NCI-H1436 treated with DMSO at 0.1 percent for 48 hours (cell line): ENCODE results near the gene RPL37A.

Source experiments
- DNase-seq: peaks from one replicate; lab custom pipeline; 2025; lab: John Stamatoyannopoulos, UW

Gene RPL37A

DNA sequence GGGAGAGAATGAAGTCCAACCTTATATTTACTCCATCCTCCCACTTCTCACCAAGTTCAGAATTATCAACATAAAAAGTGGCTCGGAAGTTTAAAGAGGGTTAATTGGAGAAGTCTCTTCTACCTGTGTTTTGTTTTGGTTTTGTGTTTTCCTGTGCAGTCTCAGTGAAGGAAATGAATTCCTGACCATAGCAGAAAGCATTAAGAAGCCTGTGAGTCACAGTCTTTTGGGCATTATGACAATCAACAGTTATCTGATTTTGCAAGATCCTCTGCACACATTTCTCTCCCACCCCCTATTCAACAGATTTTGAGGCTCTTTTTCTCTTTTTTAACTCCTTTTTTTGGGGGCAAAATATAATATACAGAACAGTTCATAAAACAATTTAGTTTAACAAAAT is 8.6 kb upstream of the RPL37A start:
- DNase-seq, result no peak

DNA sequence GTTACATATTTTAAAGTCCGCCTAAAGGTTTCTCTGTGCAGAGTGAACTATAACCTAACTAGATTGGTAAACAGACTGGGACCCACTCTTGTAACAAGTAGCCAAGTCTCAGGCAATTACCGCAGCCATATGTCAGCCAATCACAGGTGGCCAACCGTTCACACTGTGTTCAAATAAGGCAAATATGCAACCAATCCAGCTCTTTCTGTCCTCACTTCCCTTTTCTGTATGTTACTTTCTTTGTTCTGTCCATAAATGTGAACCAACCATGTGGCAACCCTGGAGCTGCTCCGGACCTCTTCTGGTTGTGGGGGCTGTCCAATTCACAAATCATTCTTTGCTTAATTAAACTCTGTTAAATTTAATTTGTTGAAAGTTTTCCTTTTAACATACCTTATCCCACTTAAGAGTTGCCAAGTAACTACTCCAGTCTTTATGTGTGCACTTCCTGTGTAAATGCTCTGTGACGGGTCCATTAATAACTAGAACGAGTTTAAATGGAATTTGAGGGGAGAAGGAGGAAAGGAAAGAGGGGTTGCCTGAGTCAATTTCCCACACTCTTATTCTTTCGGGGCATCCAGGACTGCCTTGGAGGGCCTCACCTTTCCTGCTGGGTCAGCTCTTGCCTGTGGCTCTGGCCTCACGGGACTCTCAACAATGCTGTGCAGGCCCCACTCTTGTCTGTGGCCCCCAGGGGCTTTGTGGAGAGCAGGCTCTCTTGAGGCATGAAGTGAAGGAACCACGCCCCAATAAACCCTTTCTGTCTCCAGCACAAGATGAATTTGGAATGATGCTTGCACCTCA is 6.6 kb upstream of the RPL37A start:
- DNase-seq, result no peak

DNA sequence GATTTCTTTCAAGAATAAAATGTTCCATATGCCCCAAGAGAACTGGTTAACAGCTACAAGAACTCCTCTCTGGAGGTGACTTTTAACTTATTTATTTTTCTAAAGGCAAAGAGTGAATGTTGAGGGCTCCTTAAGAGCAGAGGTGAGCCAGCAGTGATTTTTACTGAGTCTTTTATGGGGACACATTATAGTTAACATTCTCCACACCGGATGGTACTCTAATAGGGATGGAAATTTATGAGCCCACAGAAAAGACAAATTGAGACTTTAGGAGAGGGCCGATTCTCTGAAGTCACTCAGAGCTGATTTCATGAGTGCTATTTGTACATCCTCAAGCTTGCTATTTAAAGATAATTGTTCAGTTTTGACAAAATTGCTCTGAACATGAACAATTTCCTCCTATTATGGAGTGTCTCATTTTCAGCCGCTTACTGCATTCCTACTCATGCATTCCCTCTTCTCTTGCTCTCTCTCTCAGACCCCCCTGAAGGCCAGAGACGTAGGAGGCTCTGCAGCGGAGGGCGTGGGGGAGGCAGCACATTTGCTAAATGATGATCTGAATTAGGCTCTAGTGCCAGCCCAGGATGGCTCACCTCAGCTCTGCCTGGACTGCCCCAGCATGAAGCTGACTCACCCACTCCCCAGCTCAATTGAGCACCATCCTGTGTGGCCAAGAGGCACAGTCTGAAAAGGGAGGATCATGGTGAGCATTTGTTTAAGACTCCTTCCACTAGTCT is 5.9 kb upstream of the RPL37A start:
- peak; percentile 21 for DNase-seq

DNA sequence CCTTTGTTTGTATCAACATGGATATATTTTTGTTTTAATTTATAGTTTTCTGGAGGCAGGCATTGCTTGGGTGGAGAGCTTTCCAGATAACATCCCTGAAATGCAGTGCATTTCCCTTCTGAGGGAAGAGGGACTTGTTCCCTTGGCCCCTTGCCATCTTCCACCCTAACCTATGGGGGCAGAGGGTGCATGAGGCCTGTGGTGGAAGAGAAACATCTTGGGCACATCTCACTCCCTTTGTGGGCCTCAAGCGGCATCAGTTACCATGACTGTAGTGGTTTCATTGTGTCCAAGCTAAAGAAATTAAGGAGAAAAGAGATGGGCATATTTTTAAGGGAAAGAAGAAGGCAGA is 5.3 kb upstream of the RPL37A start:
- DNase-seq, result no peak

DNA sequence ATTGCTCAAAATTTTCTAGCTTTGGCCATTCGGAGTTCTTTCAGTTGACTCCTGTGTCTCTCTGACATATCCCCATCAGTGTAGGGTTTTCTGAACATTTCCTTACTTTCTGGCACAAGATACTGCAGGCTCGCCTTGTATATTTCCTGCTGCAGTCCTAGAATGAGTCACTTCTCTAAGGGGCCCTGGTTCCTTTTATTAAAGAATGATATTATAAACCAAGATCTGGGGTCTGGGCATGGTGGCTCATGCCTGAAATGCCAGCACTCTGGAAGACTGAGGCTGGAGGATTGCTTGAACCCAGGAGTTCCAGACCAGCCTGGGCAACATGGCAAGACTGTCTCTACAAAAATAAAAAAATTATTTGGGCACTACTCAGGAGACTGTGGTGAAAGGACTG is 3.0 kb upstream of the RPL37A start:
- no peak for DNase-seq

DNA sequence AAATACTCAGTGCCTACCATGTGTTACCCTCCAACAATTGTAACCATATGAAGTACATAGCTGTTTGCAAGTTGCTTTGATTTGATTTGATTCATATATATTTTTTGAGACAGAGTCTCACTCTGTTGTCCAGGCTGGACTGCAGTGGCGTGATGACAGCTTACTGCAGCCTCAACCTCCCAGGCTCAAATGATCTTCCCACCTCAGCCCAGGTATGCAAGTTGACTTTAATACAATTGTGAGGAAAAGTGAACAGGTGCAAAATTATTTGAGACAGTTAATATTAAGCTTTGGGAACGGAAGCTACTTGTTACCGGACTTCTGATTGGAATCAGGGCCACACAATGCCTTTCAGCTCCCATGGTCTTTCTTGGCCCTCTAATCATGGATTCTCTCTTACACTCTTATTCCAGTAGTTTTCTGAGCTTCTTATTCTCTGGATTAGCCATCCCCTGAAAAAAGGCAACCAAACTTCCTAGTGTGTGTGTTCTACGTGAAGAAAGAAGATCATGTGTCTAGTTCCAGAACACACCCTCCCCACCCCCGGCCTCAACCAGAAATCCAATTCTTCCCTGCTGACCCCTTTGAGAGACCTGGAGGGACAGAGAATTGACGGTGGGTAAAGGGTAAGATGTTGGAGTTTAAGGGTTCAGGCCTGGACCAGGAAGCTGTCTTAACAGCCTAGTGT is 1.1 kb upstream of the RPL37A start:
- no peak for DNase-seq

DNA sequence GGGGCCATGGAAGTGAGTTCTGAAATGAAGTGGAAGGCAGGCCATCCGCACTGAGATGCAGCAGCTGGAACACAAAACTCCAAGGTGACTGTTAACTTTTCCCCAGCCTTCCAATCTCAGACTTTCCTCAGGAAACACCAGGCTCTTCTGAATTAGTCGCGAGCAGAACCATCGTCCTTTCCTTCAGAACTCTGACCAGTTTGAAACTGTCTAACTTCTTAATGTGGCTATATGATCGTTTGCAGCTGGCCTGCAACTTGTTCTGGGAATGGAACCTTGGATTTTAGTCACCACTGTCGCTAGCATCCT is 620 bp upstream of the RPL37A start:
- no peak for DNase-seq

DNA sequence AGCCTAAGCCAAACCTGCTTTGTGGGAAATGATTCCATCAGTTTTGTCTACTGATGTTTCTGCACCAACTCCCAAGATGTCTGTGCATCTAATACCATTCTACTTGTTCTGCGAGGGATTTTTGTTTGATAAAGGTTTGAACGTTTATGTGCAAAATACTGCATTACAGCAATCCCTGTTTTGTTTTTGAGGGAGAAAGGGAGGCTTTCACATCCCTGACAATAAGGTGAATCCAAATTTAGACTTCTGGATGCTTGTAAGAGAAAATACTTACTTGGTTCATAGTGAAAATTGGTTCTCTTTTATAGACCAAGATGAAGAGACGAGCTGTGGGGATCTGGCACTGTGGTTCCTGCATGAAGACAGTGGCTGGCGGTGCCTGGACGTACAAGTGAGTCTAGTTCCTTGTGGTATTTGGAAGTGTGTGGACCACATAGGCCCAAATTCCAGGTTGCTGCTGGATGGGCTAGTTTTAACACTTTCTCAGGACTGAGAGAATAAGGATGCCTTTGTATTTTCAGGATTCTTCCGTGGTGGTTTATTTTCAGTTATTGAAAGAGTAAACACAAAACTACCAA is 1.1 kb downstream of the RPL37A start:
- DNase-seq, result no peak

DNA sequence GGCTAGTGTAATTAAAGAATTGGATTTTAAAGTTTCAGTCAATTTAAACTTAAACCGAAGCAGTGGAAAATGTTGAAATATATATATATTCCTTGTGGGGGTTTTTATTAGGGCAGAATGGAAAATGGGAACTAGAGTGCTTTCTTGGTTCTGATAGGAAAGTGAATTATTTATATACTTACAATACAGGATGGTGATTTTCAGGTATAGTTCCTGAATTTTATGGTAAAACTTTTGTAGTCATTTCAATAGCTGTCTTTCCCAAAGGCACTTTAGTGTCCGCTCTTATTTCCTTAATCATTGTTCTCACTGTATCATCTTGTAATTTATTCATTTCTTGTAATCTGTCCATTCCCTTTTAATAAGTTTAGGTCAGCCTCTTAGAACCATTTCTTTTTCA is 1.9 kb downstream of the RPL37A start:
- no peak for DNase-seq

DNA sequence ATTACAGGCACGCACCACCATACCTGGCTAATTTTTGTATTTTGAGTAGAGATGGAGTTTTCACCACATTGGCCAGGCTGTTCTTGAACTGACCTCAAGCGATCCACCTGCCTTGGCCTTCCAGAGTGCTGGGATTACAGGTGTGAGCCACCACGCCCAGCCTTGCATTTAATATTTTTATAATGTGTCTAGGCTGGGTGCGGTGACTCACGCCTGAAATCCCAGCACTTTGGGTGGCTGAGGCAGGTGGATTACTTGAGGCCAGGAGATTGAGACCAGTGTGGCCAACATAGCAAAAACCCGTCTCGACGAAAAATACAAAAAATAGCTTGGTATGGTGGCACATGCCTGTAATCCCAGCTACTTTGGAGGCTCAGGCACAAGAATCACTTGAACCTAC is 3.2 kb downstream of the RPL37A start:
- DNase-seq, result no peak

DNA sequence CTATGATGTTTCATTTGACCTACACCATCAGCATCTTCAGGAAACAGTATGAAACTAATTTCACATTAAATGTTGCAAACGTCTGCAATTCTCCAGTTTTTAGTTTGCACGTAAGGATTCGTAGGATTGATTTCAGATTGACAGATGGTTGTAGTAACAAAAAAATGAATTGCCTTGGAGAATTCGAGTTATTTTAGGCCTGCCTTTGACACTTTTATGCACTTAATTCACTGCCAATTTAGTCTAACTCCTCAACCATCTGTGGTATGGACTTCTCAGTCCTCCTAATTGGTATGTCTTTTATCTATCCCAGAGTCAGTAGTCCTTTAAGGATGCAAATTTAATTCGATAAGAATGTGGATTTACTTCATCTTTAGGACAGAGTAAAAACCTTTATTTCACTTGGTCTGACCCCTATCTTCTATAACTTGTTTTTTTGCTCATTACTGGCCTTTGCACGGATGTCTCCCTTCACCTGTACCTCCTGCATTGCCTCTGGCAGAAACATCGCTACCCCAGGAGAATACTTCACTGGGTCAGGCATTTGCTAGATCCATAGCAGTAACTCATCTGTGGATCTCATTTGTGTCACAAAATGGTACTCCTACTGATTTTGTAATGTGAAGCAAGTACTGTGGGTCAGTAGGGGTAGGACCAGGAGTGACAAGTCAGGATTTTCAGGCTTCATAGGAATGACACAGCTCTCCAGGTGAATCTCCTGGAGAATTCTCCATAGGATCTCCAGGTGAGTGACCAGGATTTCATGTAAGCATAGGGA is 3.9 kb downstream of the RPL37A start:
- no peak for DNase-seq

DNA sequence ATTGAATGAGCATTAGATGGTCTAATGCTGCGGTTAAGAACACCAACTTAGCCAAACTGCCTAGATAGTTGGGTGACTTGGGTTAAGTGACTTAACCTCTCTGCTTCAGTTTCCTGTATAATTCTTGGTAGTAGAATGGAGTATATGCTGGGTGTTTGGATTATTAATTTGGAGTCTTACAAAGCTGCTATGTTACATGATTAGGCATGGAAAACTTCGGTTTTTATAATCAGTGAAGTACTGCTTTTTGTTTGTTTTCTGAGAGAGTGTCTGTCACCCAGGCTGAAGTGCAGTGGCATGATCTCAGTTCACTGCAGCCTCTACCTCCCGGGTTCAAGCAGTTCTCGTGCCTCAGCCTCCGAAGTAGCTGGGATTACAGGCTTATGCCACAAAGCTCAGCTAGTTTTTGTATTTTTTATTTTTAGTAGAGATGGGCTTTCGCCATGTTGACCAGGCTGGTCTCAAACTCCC is 4.5 kb downstream of the RPL37A start:
- no peak for DNase-seq

DNA sequence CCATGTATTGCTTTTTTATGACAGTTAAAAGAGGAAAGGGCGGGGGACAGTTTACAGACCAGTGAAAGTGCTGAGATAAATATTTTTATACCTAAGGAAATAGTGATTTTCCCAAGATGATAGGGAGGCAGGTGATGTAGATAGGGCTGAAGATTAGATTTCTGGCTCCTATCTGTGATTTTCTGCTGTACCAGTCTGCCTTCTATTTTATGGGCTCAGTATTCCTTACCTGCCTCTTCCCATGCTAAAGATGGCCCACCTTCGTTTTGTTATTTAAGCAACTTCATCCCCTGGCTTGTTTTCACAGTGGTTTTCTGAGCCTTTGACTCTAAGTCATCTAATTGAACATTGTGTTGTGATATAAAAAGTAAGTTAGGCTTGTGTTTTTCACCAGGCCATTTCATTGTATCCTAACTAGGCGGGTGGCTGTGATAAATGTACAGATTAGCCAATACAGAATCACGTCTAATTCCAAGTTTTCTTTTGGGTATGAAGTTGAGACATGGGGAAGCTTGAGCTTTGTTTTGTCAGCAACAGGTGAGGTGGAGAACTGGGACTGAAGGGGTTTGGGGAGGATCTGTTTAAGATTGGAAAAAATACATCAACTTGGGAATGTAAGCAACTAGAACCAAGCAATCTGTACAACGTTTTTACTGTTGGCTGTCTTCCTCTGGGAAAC is 5.2 kb downstream of the RPL37A start:
- DNase-seq, result no peak

DNA sequence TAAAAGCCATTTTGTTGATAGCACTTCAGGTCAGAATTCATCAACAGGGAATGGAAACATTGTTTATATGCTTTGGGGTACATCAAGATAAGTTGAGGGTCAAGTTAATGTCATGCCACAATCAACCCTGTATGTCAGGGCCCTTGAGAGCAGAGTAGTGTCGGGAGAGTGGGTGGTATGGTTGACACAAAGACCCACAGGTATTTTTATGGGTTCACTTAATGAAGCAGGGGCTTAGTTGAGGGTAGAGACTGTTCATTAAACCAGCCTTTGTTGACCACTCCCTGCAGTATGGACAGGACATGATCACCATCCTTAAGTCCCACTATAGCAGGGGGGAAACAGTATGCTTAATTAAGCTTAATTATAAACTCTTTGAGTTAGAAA is 5.7 kb downstream of the RPL37A start:
- no peak for DNase-seq

DNA sequence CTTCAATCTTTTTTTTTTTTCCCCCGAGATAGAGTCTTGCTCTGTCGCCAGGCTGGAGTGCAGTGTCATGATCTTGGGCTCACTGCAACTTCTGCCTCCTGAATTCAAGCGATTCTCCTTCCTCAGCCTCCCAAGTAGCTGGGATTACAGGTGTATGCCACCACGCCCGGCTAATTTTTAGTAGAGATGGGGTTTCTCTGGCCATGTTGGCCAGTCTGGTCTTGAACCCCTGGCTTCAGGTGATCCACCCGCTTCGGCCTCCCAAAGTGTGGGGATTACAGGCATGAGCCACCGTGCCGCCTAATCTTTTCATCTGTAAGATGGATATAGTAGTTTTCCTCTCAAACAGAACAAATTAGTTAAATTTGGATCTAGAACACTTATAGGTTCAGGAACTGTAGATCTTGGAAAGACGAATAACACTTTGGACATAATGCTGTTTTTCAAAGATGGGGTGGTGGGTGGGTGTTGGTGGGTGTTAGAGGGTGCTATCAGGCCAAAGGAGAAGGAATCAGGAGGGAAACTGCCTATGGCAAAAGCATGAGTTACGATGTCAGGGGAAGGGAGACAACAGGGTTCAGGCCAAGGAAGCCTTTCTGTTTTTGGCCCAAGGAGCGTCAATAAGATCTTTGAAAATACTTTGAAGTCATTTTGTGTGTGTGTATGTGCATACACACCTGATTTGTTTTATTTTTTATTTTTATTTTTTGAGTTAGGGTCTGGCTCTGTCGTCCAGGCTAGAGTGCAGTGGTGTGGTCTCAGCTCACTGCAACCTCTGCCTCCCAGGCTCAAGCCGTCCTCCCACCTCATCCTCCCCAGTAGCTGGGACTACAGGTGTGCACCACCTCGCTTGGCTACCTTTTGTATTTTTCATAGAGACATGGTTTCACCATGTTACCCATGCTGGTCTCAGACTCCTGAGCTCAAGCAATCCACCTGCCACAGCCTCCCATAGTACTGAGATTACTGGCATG is 6.8 kb downstream of the RPL37A start:
- no peak for DNase-seq

DNA sequence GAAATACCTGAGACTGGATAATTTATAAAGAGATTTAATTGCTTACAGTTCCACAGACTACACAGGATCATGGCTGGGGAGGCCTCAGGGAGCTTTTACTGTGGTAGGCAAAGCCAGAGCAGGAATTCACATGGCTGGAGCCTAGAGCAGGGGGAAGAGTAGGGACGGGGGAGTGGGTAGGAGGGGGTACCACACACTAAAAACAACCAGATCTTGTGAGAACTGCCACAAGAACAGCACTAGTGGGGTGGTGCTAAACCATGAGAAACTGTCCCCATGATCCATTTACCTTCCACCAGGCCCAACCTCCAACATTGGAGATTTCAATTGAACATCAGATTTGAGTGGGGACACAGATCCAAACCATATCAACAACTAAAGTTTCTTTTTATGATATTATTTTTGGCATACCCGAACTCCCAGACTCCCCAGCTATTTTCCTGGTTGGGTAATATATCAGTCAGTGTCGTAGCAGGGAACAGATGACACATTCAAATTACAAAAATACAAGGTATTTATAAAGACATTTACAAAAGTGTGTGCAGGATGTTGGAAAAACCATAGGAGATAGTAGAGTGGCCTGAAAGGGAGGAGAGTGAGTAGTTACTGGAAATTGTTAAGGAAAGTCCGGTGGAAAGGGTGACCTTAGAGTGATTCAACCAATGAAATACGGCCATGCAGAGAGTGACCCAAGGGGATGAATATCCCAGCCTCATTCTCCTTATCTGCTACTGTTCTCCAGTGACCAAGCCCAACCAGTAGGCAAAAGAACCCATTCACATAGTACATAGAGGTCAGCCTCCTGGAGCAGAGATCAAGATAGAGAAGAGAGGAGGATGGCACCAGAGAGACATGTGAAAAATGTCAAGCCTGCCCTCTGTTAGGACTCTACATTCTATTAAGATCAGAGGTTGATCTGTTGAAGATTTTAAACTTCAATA is 8.8 kb downstream of the RPL37A start:
- DNase-seq, result no peak

DNA sequence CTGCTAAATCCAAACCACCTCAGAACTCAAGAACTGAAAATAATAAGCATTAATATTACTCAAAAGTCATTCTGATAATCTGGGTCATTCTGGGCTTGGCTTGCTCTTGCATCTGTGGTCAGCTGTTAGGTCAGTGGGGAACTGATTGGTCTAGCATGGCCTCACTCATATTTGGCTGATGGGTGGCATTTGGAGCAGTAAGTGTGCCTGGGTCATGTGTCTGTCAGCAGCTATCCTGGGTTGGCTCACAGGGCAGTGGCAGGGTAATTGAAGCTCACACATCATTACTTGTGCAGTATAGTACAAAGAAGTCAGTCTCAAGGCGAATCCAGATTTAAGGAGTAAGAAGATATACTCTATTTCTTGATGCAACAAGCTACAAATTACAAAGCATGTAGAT is 9.6 kb downstream of the RPL37A start:
- DNase-seq, result no peak

DNA sequence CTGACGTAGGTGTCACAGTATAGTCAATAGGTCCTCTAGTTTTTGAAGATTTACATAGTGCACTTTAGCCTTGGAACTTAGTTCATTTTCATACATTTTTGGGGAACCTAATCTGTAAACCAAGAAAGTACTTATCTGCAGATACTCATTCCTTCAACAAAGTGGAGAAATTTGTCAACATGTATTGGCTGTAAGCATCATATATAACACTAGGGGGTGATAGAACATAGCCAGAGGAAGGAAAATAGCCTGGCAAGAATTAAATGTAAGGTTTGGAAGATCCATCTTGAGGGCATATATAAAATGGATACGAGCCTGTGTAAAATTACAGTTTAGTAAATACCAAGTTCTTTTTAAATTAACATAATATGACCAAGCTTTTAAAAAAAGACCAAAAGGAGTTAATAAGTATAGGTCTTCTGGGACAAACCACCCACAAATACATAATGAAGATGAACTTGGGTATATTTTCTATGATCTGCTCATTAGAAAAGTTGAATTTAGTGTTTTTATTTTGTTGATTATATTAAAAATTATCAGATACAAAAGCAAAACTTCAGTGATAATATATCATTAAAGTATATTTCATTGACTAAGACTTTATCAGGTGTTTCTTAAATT is 18.2 kb downstream of the RPL37A start:
- peak; percentile 10 for DNase-seq
